ENCODE results near the gene CLCN3. TPM values are rescaled to one million over a fixed set of nuclear protein-coding genes. Genes with fewer than 3 reads are reported as not detected.

Gene CLCN3
- total RNA-seq, 1 donor from 2014 or later, result 45.0 TPM

GRCh38 chr4:169655401-169655800, 35.0 kb downstream of the CLCN3 start:
- FAIRE-seq, result no peak
- no peak overlapping the region for H3K4me3 ChIP-seq (ENCODE audit: low read depth, low read length)
- no peak for DNase-seq (ENCODE audit: low read depth)
- no peak for TF ChIP-seq CTCF (IDR thresholded peaks at IDR 0.05; ENCODE audit: insufficient read depth, low read length, severe bottlenecking)
- no peaks in the 10 kb centered on the region for H3K27me3 ChIP-seq (ENCODE audit: control insufficient read depth, insufficient read depth, low read length)
- no peaks in the 10 kb centered on the region for H3K36me3 ChIP-seq (ENCODE audit: control insufficient read depth, insufficient read depth, low read length)

- TF ChIP-seq CTCF (IDR thresholded peaks at IDR 0.05; ENCODE audit: insufficient read depth, low read length, severe bottlenecking), result no peak
- Histone ChIP-seq H3K4me3 (ENCODE audit: low read depth, low read length) (no peak overlapping the region), H3K27me3 (ENCODE audit: control insufficient read depth, insufficient read depth, low read length) (no peaks in the 10 kb centered on the region), H3K36me3 (ENCODE audit: control insufficient read depth, insufficient read depth, low read length) (no peaks in the 10 kb centered on the region)
- DNase-seq (ENCODE audit: low read depth) (no peak), FAIRE-seq (no peak)
Measured at GRCh38 chr4:169657470-169658107, 37.2 kb downstream of the CLCN3 start.

DNA sequence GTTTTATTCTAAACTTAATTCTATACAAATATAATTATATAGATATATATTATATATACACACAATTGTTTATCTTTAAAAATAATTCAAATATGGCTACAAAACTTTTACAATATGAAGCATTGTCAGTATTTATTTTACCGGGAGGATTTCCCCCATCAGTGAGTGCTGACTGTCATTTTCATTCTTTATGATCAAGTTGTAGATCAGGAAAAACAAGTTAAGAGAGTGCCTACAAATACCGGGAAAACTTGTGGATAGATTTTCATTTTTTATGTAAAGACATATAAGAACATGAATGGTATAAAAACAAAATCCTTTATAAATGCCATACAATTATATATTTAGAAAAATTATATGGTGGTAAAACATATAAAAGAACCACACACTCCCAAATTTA, 37.8 kb downstream of the CLCN3 start:
- Histone ChIP-seq H3K4me3 (ENCODE audit: low read depth, low read length) (no peak overlapping the region), H3K27me3 (ENCODE audit: control insufficient read depth, insufficient read depth, low read length) (no peaks in the 10 kb centered on the region), H3K36me3 (ENCODE audit: control insufficient read depth, insufficient read depth, low read length) (no peaks in the 10 kb centered on the region)
- FAIRE-seq, result no peak
- TF ChIP-seq CTCF (IDR thresholded peaks at IDR 0.05; ENCODE audit: insufficient read depth, low read length, severe bottlenecking), result no peak
- peak; percentile 53 for DNase-seq (ENCODE audit: low read depth)

DNA sequence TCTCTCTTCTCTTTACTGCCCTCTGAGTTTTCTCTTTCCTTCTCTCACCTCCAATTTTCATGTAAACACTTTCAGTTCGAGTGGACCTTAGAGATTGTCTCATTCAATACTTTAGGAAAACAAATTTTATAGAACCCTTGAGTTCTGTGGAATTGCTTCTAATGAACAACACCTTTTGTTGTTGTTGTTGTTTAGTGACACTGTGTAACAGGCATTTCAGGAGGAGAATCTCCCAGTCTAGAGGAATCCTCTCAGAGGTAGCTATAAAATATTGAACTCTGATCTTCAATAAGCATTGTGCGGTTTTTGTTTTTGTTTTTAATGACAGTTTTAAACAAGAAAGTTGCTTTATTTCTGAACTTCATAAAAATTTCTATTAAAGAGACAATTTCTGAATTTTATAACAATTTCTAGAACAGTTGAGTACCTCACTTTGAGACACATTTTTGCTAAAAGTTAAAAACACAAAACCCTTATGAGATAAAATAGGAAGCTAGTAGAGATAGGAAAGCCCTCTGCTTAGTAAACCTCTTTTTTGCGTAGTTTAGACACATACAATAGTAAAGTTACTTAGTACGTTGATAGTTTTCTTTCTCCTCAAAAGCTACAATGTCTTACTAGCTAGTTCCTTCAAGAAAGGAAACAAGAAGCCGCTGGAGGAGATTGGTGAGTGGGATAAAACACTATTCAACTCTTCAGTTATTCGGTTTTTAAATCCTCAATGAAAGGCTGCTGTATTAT, 38.8 kb downstream of the CLCN3 start:
- Histone ChIP-seq H3K4me3 (ENCODE audit: low read depth, low read length) (no peak overlapping the region), H3K27me3 (ENCODE audit: control insufficient read depth, insufficient read depth, low read length) (no peaks in the 10 kb centered on the region), H3K36me3 (ENCODE audit: control insufficient read depth, insufficient read depth, low read length) (no peaks in the 10 kb centered on the region)
- DNase-seq (ENCODE audit: low read depth) (no peak), FAIRE-seq (no peak)
- no peak for TF ChIP-seq CTCF (IDR thresholded peaks at IDR 0.05; ENCODE audit: insufficient read depth, low read length, severe bottlenecking)

GRCh38 chr4:169659716-169660670, 39.6 kb downstream of the CLCN3 start:
- Histone ChIP-seq H3K4me3 (ENCODE audit: low read depth, low read length) (peak overlapping the region; percentile 41), H3K36me3 (ENCODE audit: control insufficient read depth, insufficient read depth, low read length) (no peaks in the 10 kb centered on the region), H3K27me3 (ENCODE audit: control insufficient read depth, insufficient read depth, low read length) (no peaks in the 10 kb centered on the region)
- peak; percentile 100 for DNase-seq (ENCODE audit: low read depth)
- FAIRE-seq, result peak; percentile 95
- no peak for TF ChIP-seq CTCF (IDR thresholded peaks at IDR 0.05; ENCODE audit: insufficient read depth, low read length, severe bottlenecking)
